ENCODE measurements around the gene NAA25. TPM values are rescaled to one million over a fixed set of nuclear protein-coding genes. Genes with fewer than 3 reads are reported as not detected.
"Not testable (repeated sequence)": the region's sequence is repeated elsewhere in the genome, so short reads cannot be mapped to it uniquely, and the experiment has no call there.

NAA25 gene
- total and polyA plus RNA-seq, 7 donors = 10.9 to 46.5 (median 28.1) TPM

- 80 to 92% (median 89%) methylated on average over 5 of the region's 5 CpGs for WGBS, 3 donors
- Histone ChIP-seq H3K4me3 (no peak overlapping the region), H3K27ac (no peak overlapping the region), H3K27me3 (ENCODE audit: insufficient read depth in 3 of 3, low read length in 2 of 3) (no peaks in the 10 kb centered on the region), H3K9me3 (no peaks in the 10 kb centered on the region), H3K36me3 (ENCODE audit: insufficient read depth in 1 of 2, low read depth in 1 of 2) (no peaks in the 10 kb centered on the region), H3K4me1 (peaks cover 10% of the 10 kb centered on the region)
- no peak for ATAC-seq
- TF ChIP-seq, protein P1, sequence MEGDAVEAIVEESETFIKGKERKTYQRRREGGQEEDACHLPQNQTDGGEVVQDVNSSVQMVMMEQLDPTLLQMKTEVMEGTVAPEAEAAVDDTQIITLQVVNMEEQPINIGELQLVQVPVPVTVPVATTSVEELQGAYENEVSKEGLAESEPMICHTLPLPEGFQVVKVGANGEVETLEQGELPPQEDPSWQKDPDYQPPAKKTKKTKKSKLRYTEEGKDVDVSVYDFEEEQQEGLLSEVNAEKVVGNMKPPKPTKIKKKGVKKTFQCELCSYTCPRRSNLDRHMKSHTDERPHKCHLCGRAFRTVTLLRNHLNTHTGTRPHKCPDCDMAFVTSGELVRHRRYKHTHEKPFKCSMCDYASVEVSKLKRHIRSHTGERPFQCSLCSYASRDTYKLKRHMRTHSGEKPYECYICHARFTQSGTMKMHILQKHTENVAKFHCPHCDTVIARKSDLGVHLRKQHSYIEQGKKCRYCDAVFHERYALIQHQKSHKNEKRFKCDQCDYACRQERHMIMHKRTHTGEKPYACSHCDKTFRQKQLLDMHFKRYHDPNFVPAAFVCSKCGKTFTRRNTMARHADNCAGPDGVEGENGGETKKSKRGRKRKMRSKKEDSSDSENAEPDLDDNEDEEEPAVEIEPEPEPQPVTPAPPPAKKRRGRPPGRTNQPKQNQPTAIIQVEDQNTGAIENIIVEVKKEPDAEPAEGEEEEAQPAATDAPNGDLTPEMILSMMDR (IDR thresholded peaks at IDR 0.05) = no peak
- intact Hi-C loops (cut with DNase I) = no loop called here
- DNase-seq = no peak
These were observed 3.3 kb upstream of the NAA25 start for GRCh38 chr12:112111931-112112330.

- 85 to 91% (median 87%) methylated on average over 20 of the region's 20 CpGs for WGBS, 3 donors
- H3K36me3 ChIP-seq (ENCODE audit: insufficient read depth in 1 of 2, low read depth in 1 of 2); H3K27me3 ChIP-seq (ENCODE audit: insufficient read depth in 3 of 3, low read length in 2 of 3); H3K4me3 ChIP-seq; ATAC-seq; H3K27ac ChIP-seq; H3K9me3 ChIP-seq; DNase-seq; intact Hi-C loops (cut with DNase I): not testable (repeated sequence)
- H3K4me1 ChIP-seq = peaks cover 19% of the 10 kb centered on the region
These were observed 2.4 kb upstream of the NAA25 start for GRCh38 chr12:112110787-112111662.

GRCh38 chr12:112107306-112108201, 1.0 kb downstream of the NAA25 start:
- H3K9me3 ChIP-seq = no peaks in the 10 kb centered on the region
- H3K36me3 ChIP-seq (ENCODE audit: insufficient read depth in 1 of 2, low read depth in 1 of 2) = peaks cover 0 to 15% of the 10 kb centered on the region in 2 donors
- TF ChIP-seq, protein P1 (IDR thresholded peaks at IDR 0.05) = no peak
- peak overlapping the region; percentile 78 for H3K4me3 ChIP-seq
- peak; percentile 34 to 71 for DNase-seq
- H3K27me3 ChIP-seq (ENCODE audit: insufficient read depth in 3 of 3, low read length in 2 of 3) = no peaks in the 10 kb centered on the region
- 17 to 20% (median 17%) methylated on average over 13 of the region's 13 CpGs for WGBS, 3 donors
- ATAC-seq = peak; percentile 36 to 47 (median 40)
- intact Hi-C loops (cut with DNase I) = no loop called here
- H3K4me1 ChIP-seq = peaks cover 43% of the 10 kb centered on the region
- peak overlapping the region; percentile 89 for H3K27ac ChIP-seq

- H3K4me3 ChIP-seq = peak overlapping the region; percentile 15
- no peaks in the 10 kb centered on the region for H3K27me3 ChIP-seq (ENCODE audit: insufficient read depth in 3 of 3, low read length in 2 of 3)
- WGBS, 3 donors = 51 to 83% (median 58%) methylated on average over 3 of the region's 3 CpGs
- TF ChIP-seq, protein P1 (IDR thresholded peaks at IDR 0.05) = no peak
- DNase-seq (no peak), ATAC-seq (no peak)
- peak overlapping the region; percentile 89 for H3K27ac ChIP-seq
- peaks cover 43% of the 10 kb centered on the region for H3K4me1 ChIP-seq
- H3K36me3 ChIP-seq (ENCODE audit: insufficient read depth in 1 of 2, low read depth in 1 of 2) = peaks cover 3 to 27% of the 10 kb centered on the region in 2 donors
- no peaks in the 10 kb centered on the region for H3K9me3 ChIP-seq
- intact Hi-C loops (cut with DNase I) = no loop called here
These were observed 2.7 kb downstream of the NAA25 start for GRCh38 chr12:112105891-112106290.
